GM19025 (cell line): Measurements from ENCODE around the gene TENM4.
"Not testable (repeated sequence)": the region's sequence is repeated elsewhere in the genome, so short reads cannot be mapped to it uniquely, and the experiment has no call there.

ENCODE experiments used
- ATAC-seq: cut with Tn5 transposase; IDR thresholded peaks from one replicate; pipeline ENCODE4 v1.9.1; 2021; ENCODE audit warnings: mild to moderate bottlenecking, low read depth, moderate library complexity; ENCODE audit not compliant: unreplicated experiment

TENM4 gene

DNA sequence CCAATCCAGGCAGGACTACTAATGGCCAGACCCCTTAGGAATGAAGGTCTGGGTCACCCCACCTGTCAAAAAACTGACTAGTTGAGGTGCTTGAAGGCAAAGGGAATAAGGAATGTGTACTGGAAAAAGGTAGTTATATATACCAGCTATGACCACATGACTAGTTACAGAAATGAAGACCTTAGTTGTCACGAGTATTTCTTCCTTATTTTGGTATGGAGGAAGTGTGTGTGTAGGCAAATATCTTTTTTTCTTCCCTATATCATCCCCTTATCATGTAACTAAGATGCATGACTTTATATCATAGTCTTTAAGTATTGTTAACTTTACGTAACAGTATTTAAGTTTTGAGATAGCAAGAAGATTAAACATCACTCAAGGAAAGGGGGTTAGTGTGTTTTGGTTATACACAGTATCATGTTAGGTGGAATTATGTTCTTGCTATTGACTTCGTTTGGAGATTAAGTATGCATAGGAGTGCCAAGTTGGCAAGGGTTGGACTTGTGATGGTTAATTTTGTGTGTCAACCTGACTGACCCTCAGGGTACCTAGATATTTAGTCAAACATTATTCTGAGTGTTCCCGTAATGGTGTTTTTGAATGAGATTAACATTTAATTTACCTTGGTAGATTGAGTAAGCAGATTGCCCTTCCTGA lies 828.0 kb downstream of the TENM4 start:
- no peak for ATAC-seq

- ATAC-seq = not testable (repeated sequence)
Measured at GRCh38 chr11:78609321-78609720, 831.5 kb downstream of the TENM4 start.

- no peak for ATAC-seq
Measured at GRCh38 chr11:78607696-78608095, 833.1 kb downstream of the TENM4 start.

DNA sequence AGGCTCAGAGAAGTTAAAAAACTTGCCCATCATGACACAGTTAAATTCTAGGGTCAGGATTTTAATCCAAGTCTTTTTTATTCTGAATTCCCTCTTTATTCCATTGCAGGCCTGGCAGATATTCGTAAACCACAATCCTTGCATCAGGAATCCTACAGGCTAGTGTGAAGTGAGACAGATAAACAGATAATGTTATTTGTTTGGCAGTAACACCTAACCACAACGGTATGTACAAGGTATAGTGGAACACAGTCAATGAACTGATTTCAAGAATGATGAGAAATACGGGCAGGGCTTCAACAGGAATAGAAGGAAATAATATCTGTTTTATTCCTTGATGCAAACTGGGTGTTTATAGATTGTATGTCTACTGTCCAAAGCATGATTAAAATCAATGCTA lies 834.2 kb downstream of the TENM4 start:
- no peak for ATAC-seq

GRCh38 chr11:78605296-78605695 lies 835.5 kb downstream of the TENM4 start:
- no peak for ATAC-seq

- no peak for ATAC-seq
Measured at GRCh38 chr11:78603792-78604191, 837.0 kb downstream of the TENM4 start.
